Measurements from ENCODE around the gene ITPR1.

ITPR1 gene

GRCh38 chr3:4491855-4492207 lies 1.3 kb upstream of the ITPR1 start:
- DNase-seq (ENCODE audit: low read depth), result no peak

- DNase-seq (ENCODE audit: low read depth), result no peak
Observed at GRCh38 chr3:4492208-4493013, 737 bp upstream of the ITPR1 start.

- no peak for DNase-seq (ENCODE audit: low read depth)
Observed at GRCh38 chr3:4493941-4494894, 1.1 kb downstream of the ITPR1 start.

- no peak for DNase-seq (ENCODE audit: low read depth)
Observed at GRCh38 chr3:4494895-4495264, 1.7 kb downstream of the ITPR1 start.

GRCh38 chr3:4495294-4496086 lies 2.3 kb downstream of the ITPR1 start:
- DNase-seq (ENCODE audit: low read depth), result no peak

- DNase-seq (ENCODE audit: low read depth), result no peak
Observed at GRCh38 chr3:4496087-4496452, 2.9 kb downstream of the ITPR1 start.

- no peak for DNase-seq (ENCODE audit: low read depth)
Observed at GRCh38 chr3:4497005-4497692, 4.0 kb downstream of the ITPR1 start.

- DNase-seq (ENCODE audit: low read depth), result no peak
Observed at GRCh38 chr3:4497843-4498324, 4.7 kb downstream of the ITPR1 start.

GRCh38 chr3:4498446-4498845 lies 5.3 kb downstream of the ITPR1 start:
- no peak for DNase-seq (ENCODE audit: low read depth)

GRCh38 chr3:4501437-4501836 lies 8.3 kb downstream of the ITPR1 start:
- no peak for DNase-seq (ENCODE audit: low read depth)

GRCh38 chr3:4501927-4502326 lies 8.8 kb downstream of the ITPR1 start:
- no peak for DNase-seq (ENCODE audit: low read depth)

- DNase-seq (ENCODE audit: low read depth), result no peak
Observed at GRCh38 chr3:4503050-4503449, 9.9 kb downstream of the ITPR1 start.

GRCh38 chr3:4504340-4505261 lies 11.5 kb downstream of the ITPR1 start:
- DNase-seq (ENCODE audit: low read depth), result no peak

GRCh38 chr3:4505688-4506558 lies 12.8 kb downstream of the ITPR1 start:
- no peak for DNase-seq (ENCODE audit: low read depth)

- no peak for DNase-seq (ENCODE audit: low read depth)
Observed at GRCh38 chr3:4506559-4507023, 13.4 kb downstream of the ITPR1 start.

GRCh38 chr3:4507024-4507596 lies 14.0 kb downstream of the ITPR1 start:
- no peak for DNase-seq (ENCODE audit: low read depth)

- no peak for DNase-seq (ENCODE audit: low read depth)
Observed at GRCh38 chr3:4508048-4508981, 15.2 kb downstream of the ITPR1 start.

GRCh38 chr3:4509043-4509442 lies 15.9 kb downstream of the ITPR1 start:
- no peak for DNase-seq (ENCODE audit: low read depth)
